Natural killer cell (primary cell): ENCODE measurements around the gene ARRDC1. TPM values are rescaled to one million over a fixed set of nuclear protein-coding genes. Genes with fewer than 3 reads are reported as not detected.

Source experiments
- ATAC-seq, 3 donors: fragments of 150-1000 bp in 2 of 3; fragments of 200-7000 bp in 1 of 3; cut with Tn5 transposase; 1 replicate in 1 of 3; 2 replicates in 2 of 3; pipeline ENCODE4 v1.10.0; 2021; ENCODE audit warnings: mild to moderate bottlenecking in 2 of 3, moderate library complexity in 2 of 3
- DNase-seq, 2 donors: peaks; one replicate each; pipeline versions ENCODE4 v3.0.0 to v3.0.0-alpha.2; 2013 to 2021; ENCODE audit warnings: mixed read lengths in 1 of 2
- H3K27ac ChIP-seq: one replicate; pipeline ENCODE4 v1.5.1; 2013; ENCODE audit warnings: mild to moderate bottlenecking, low read length
- H3K27me3 ChIP-seq: one replicate; pipeline ENCODE4 v1.6.1; 2013; ENCODE audit warnings: low read length; ENCODE audit not compliant: control insufficient read depth, insufficient read depth
- H3K36me3 ChIP-seq: one replicate; pipeline ENCODE4 v1.6.1; 2013; ENCODE audit warnings: low read length; ENCODE audit not compliant: control insufficient read depth, insufficient read depth
- H3K4me1 ChIP-seq: one replicate; pipeline ENCODE4 v1.6.1; 2013; ENCODE audit warnings: low read length; ENCODE audit not compliant: control insufficient read depth, insufficient read depth
- H3K4me3 ChIP-seq: one replicate; pipeline ENCODE4 v1.5.1; 2013; ENCODE audit warnings: low read length
- H3K9me3 ChIP-seq: one replicate; pipeline ENCODE4 v1.6.1; 2013; ENCODE audit warnings: low read length; ENCODE audit not compliant: control insufficient read depth, insufficient read depth
- H3K27ac Mint-ChIP-seq, 2 donors: one replicate each; pipeline ENCODE4 v1.8.0; 2022; ENCODE audit warnings: mild to moderate bottlenecking in 2 of 2, mixed read lengths in 2 of 2, moderate library complexity in 1 of 2
- H3K27me3 Mint-ChIP-seq, 2 donors: one replicate each; pipeline ENCODE4 v1.8.0; 2022; ENCODE audit warnings: low read depth in 2 of 2, mixed read lengths in 2 of 2
- H3K36me3 Mint-ChIP-seq: one replicate; pipeline ENCODE4 v1.8.0; 2022; ENCODE audit warnings: mixed read lengths
- H3K4me1 Mint-ChIP-seq, 2 donors: one replicate each; pipeline ENCODE4 v1.8.0; 2022; ENCODE audit warnings: mixed read lengths in 2 of 2
- H3K4me3 Mint-ChIP-seq: one replicate; pipeline ENCODE4 v1.8.0; 2022; ENCODE audit warnings: mild to moderate bottlenecking, moderate library complexity, mixed read lengths
- H3K9me3 Mint-ChIP-seq, 2 donors: one replicate each; pipeline ENCODE4 v1.8.0; 2022; ENCODE audit warnings: mixed read lengths in 2 of 2
- WGBS: methylation state at CpG from one replicate; pipeline ENCODE4 v1.1.7; 2013; ENCODE audit warnings: missing lambda C conversion rate; ENCODE audit not compliant: insufficient coverage; 5-methylcytosine and 5-hydroxymethylcytosine counted together
- intact Hi-C: fragments of 100-400 bp; cut with micrococcal nuclease; formaldehyde crosslinking; loops from one replicate; pipeline ENCODE4 v1.14.2; 2022
- total RNA-seq, 4 donors: library from RNA; stranded (reverse); fragments of 120-200 nt in 1 of 4; gene quantifications; one replicate each; pipeline versions ENCODE4 v1.2.3 to v1.2.4, GENCODE V29; 2013 to 2022
- TF ChIP-seq, protein P1 (sequence below): fragments of 200-600 bp; IDR thresholded peaks from one replicate; pipeline ENCODE4 v1.8.0; 2022; ENCODE audit warnings: antibody characterized with exemption

ARRDC1 gene, protein sequence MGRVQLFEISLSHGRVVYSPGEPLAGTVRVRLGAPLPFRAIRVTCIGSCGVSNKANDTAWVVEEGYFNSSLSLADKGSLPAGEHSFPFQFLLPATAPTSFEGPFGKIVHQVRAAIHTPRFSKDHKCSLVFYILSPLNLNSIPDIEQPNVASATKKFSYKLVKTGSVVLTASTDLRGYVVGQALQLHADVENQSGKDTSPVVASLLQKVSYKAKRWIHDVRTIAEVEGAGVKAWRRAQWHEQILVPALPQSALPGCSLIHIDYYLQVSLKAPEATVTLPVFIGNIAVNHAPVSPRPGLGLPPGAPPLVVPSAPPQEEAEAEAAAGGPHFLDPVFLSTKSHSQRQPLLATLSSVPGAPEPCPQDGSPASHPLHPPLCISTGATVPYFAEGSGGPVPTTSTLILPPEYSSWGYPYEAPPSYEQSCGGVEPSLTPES
- 100 to 1,000 TPM in 1 of 3 donors, 10 to 100 TPM in 2; 80.7 to 105 (median 92.9) TPM for total RNA-seq
- 46.1 TPM for total RNA-seq (2013)

DNA sequence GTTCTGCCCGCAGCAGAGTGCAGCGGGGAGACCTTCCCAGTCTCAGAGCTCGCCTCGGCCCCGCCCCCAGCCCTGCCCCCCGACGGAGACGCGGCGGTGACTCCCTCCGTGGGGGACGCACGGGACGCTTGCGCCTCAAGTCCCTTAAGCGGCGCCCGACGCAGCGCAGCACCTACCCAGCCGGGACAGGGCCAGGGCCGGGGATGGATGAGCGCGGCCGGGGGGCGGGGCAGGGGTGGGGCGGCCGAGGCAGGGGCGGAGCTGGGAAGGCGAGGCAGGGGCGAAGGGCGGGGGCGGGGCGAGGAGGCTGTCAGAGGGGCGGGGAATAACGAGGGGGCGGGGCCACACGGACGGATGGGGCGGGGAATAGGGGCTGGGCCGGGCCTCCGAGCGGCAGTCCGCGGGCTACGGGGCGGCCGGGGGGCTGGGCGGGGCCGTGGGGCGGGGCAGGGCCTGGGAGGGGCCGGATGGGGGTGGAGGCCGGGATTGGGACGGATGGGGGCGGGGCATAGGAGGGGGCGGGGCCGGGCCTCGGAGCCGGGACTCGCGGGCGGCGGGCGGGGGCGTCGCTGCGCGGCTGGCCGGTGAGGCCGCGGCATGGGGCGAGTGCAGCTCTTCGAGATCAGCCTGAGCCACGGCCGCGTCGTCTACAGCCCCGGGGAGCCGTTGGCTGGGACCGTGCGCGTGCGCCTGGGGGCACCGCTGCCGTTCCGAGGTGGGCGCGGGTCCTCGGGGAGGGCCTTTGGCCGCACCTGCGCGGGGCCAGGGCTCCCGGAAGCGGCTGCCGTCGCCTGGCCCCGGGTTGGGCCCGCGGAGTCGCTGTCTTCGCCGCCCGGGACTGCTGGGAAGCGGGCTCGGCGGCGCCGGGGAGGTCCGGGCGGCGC lies at the start of gene ARRDC1:
Gene ARRDC1, plus strand, starts transcription at position 566 of the 884 bp plus-strand sequence. Its CDS starts 32 bp downstream, at position 598.
- peaks cover 30% of the 10 kb centered on the region for H3K4me1 ChIP-seq
- H3K27ac ChIP-seq = no peak within 1 kb of the TSS
- Mint-ChIP-seq H3K4me1 (peaks cover 7 to 22% of the 10 kb centered on the region in 2 donors), H3K27me3 (no peaks in the 10 kb centered on the region), H3K36me3 (no peaks in the 10 kb centered on the region), H3K4me3 (peak within 1 kb of the TSS; percentile 82), H3K27ac (peak within 1 kb of the TSS in 1 of 2 donors; percentile 22), H3K9me3 (no peaks in the 10 kb centered on the region)
- TF ChIP-seq, protein P1, sequence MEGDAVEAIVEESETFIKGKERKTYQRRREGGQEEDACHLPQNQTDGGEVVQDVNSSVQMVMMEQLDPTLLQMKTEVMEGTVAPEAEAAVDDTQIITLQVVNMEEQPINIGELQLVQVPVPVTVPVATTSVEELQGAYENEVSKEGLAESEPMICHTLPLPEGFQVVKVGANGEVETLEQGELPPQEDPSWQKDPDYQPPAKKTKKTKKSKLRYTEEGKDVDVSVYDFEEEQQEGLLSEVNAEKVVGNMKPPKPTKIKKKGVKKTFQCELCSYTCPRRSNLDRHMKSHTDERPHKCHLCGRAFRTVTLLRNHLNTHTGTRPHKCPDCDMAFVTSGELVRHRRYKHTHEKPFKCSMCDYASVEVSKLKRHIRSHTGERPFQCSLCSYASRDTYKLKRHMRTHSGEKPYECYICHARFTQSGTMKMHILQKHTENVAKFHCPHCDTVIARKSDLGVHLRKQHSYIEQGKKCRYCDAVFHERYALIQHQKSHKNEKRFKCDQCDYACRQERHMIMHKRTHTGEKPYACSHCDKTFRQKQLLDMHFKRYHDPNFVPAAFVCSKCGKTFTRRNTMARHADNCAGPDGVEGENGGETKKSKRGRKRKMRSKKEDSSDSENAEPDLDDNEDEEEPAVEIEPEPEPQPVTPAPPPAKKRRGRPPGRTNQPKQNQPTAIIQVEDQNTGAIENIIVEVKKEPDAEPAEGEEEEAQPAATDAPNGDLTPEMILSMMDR = no peak
- H3K36me3 ChIP-seq = no peaks in the 10 kb centered on the region
- H3K9me3 ChIP-seq = no peaks in the 10 kb centered on the region
- under 1% methylated on average over 102 of the region's 111 CpGs for WGBS
- intact Hi-C loops = loop anchor here (2.0 kb wide), 1 partner anchor 15 kb away; the partner anchor contains the start of gene ZMYND19
- H3K27me3 ChIP-seq = no peaks in the 10 kb centered on the region
- ATAC-seq (peak; percentile 82 to 94 (median 85)), DNase-seq (peak; percentile 77 to 96)
- H3K4me3 ChIP-seq = peak within 1 kb of the TSS; percentile 33

DNA sequence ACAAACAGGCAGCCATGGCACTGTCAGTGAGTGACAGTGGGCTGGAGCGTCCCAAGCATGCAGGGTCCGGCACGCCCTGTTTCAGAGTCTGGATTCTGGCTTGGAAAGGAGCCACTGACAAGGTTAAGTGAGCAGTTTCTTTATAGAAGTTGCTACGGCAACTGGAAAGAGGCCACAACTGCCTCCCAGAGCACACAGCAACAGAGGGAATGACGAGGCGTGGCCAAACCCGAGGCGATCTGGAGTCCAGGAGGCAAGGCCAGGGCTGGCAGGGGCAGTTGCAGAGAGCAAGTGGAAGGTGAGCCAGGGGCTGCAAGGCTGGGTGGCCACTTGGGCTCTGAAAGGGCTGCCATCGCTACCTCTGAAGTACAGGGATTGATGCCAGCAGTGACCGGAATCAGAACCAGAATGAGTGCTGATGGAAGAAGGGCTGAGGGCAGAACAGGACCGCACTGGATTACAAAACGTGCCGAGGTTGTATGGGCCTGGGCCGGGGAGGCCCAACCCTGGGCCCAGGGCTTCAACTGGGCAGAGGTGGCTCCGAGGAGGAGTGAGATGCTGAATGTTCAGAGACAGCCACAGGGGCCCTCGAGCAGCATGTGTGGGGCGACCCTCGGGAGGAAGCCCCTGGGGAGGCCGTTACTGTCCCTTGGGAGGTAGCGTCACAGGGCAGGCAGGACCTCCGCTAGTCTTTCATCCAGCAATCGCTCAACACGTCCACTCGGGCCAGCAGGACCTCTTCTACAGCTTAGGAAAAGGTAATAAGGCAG lies 49.2 kb upstream of the ARRDC1 start:
- Mint-ChIP-seq H3K36me3 (peaks cover 7% of the 10 kb centered on the region), H3K9me3 (no peaks in the 10 kb centered on the region), H3K4me1 (peaks cover 6 to 12% of the 10 kb centered on the region in 2 donors), H3K4me3 (no peak overlapping the region), H3K27me3 (no peaks in the 10 kb centered on the region), H3K27ac (no peak overlapping the region)
- WGBS = 94% methylated on average over 24 of the region's 24 CpGs
- peaks cover 21% of the 10 kb centered on the region for H3K36me3 ChIP-seq
- H3K27ac ChIP-seq = no peak overlapping the region
- no peak overlapping the region for H3K4me3 ChIP-seq
- DNase-seq (no peak), ATAC-seq (no peak)
- peaks cover 7% of the 10 kb centered on the region for H3K4me1 ChIP-seq
- TF ChIP-seq, protein P1 = no peak
- no peaks in the 10 kb centered on the region for H3K9me3 ChIP-seq
- H3K27me3 ChIP-seq = no peaks in the 10 kb centered on the region
- intact Hi-C loops = no loop called here

DNA sequence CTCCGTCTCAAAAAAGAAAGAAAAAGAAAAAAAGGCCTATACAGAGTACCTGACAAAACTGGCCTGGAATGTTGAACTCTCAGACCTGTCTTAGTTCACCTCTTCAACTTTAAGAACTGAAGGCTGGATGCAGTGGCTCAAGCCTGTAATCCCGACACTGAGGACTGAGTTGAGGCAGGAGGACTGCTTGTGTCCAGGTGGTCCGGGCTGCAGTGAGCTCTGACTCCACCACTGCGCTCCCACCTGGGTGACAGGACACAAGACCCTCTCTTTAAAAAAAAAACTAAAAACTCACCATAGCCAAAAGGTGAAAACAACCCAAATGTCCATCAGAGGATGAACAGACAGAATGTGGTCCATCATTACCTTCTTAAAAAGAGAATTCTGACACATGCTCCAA lies 47.4 kb upstream of the ARRDC1 start:
- DNase-seq = no peak
- Mint-ChIP-seq H3K4me1 (peaks cover 0 to 5% of the 10 kb centered on the region in 2 donors), H3K4me3 (no peak overlapping the region), H3K36me3 (peaks cover 7% of the 10 kb centered on the region), H3K27me3 (no peaks in the 10 kb centered on the region), H3K27ac (no peak overlapping the region), H3K9me3 (no peaks in the 10 kb centered on the region)
- TF ChIP-seq, protein P1 = no peak
- no peak overlapping the region for H3K4me3 ChIP-seq
- ATAC-seq = no peak
- no peak overlapping the region for H3K27ac ChIP-seq
- no peaks in the 10 kb centered on the region for H3K4me1 ChIP-seq
- H3K36me3 ChIP-seq = peaks cover 21% of the 10 kb centered on the region
- H3K27me3 ChIP-seq = no peaks in the 10 kb centered on the region
- 97% methylated on average over 4 of the region's 4 CpGs for WGBS
- intact Hi-C loops = no loop called here
- no peaks in the 10 kb centered on the region for H3K9me3 ChIP-seq
